HG02885 (cell line): ENCODE results near the gene SLC2A14.
"Not testable (repeated sequence)": the region's sequence is repeated elsewhere in the genome, so short reads cannot be mapped to it uniquely, and the experiment has no call there.

ENCODE experiments used
- ATAC-seq: cut with Tn5 transposase; IDR thresholded peaks from one replicate; pipeline ENCODE4 v1.9.1; 2021; ENCODE audit warnings: mild to moderate bottlenecking; ENCODE audit not compliant: unreplicated experiment, poor library complexity

The SLC2A14 gene

GRCh38 chr12:7835766-7836165 lies 36.9 kb downstream of the SLC2A14 start:
- no peak for ATAC-seq

- ATAC-seq, result no peak
Measured at GRCh38 chr12:7835116-7835515, 37.6 kb downstream of the SLC2A14 start.

GRCh38 chr12:7834701-7835100 lies 38.0 kb downstream of the SLC2A14 start:
- ATAC-seq, result no peak

- no peak for ATAC-seq
Measured at GRCh38 chr12:7833831-7834230, 38.9 kb downstream of the SLC2A14 start.

GRCh38 chr12:7833201-7833600 lies 39.5 kb downstream of the SLC2A14 start:
- ATAC-seq, result not testable (repeated sequence)

- ATAC-seq, result peak; percentile 62
Measured at GRCh38 chr12:7832059-7832696, 40.5 kb downstream of the SLC2A14 start.

- ATAC-seq, result not testable (repeated sequence)
Measured at GRCh38 chr12:7829737-7830136, 43.0 kb downstream of the SLC2A14 start.

- ATAC-seq, result not testable (repeated sequence)
Measured at GRCh38 chr12:7825754-7826153, 47.0 kb downstream of the SLC2A14 start.

- no peak for ATAC-seq
Measured at GRCh38 chr12:7806863-7807487, 65.7 kb downstream of the SLC2A14 start.

GRCh38 chr12:7806319-7806718 lies 66.4 kb downstream of the SLC2A14 start:
- ATAC-seq, result not testable (repeated sequence)

GRCh38 chr12:7801460-7801859 lies 71.3 kb downstream of the SLC2A14 start:
- ATAC-seq, result no peak

GRCh38 chr12:7798750-7799308 lies 73.9 kb downstream of the SLC2A14 start:
- ATAC-seq, result not testable (repeated sequence)

- no peak for ATAC-seq
Measured at GRCh38 chr12:7797698-7798398, 74.9 kb downstream of the SLC2A14 start.

- ATAC-seq, result not testable (repeated sequence)
Measured at GRCh38 chr12:7797269-7797668, 75.4 kb downstream of the SLC2A14 start.

GRCh38 chr12:7793211-7793610 lies 79.5 kb downstream of the SLC2A14 start:
- ATAC-seq, result no peak

- not testable (repeated sequence) for ATAC-seq
Measured at GRCh38 chr12:7788884-7789528, 83.7 kb downstream of the SLC2A14 start, which contains the start of gene NANOG. Gene NANOG (plus strand): TSS chr12:7789402. CDS start chr12:7789615, 213 bp downstream.

GRCh38 chr12:7788294-7788660 lies 84.4 kb downstream of the SLC2A14 start:
- ATAC-seq, result no peak

GRCh38 chr12:7787574-7788293 lies 85.0 kb downstream of the SLC2A14 start:
- no peak for ATAC-seq

- ATAC-seq, result no peak
Measured at GRCh38 chr12:7784701-7785100, 88.0 kb downstream of the SLC2A14 start.

GRCh38 chr12:7783433-7783832 lies 89.3 kb downstream of the SLC2A14 start:
- ATAC-seq, result not testable (repeated sequence)
